Astrocyte (in vitro differentiated cells and primary cell): ENCODE data around the gene C2orf92. TPM values are rescaled to one million over a fixed set of nuclear protein-coding genes. Genes with fewer than 3 reads are reported as not detected.
A peak's percentile ranks its signal among the peaks of the same experiment; 100 is the strongest.

Experiments
- DNase-seq: peaks from one replicate; pipeline ENCODE4 v3.0.0-alpha.2; 2010; ENCODE audit warnings: low read depth
- FAIRE-seq: peaks from 2 replicates; lab custom pipeline; 2011; peaks lifted over from hg19 to GRCh38; lab: Jason Lieb, UNC
- H2AFZ ChIP-seq: 2 replicates; pipeline ENCODE4 v1.6.0; 2012; ENCODE audit warnings: low read depth, low read length, inconsistent platforms
- H3K27ac ChIP-seq: 2 replicates; pipeline ENCODE4 v1.5.1; 2011; ENCODE audit warnings: low read depth, low read length, inconsistent platforms
- H3K27me3 ChIP-seq: 2 replicates; pipeline ENCODE4 v1.6.0; 2011; ENCODE audit warnings: low read length, inconsistent platforms; ENCODE audit not compliant: insufficient read depth
- H3K36me3 ChIP-seq: 2 replicates; pipeline ENCODE4 v1.5.1; 2011; ENCODE audit warnings: low read length, inconsistent platforms; ENCODE audit not compliant: insufficient read depth
- H3K4me1 ChIP-seq: 2 replicates; pipeline ENCODE4 v1.5.1; 2011; ENCODE audit warnings: low read length, inconsistent platforms; ENCODE audit not compliant: insufficient read depth
- H3K4me2 ChIP-seq: 2 replicates; pipeline ENCODE4 v1.6.0; 2012; ENCODE audit warnings: low read length, inconsistent platforms
- H3K4me3 ChIP-seq: 2 replicates; pipeline ENCODE4 v1.5.1; 2011; ENCODE audit warnings: low read depth, mild to moderate bottlenecking, low read length, inconsistent platforms; ENCODE audit not compliant: insufficient read depth
- H3K79me2 ChIP-seq: 2 replicates; pipeline ENCODE4 v1.6.0; 2012; ENCODE audit warnings: mild to moderate bottlenecking, low read length, inconsistent platforms; ENCODE audit not compliant: insufficient read depth
- H3K9ac ChIP-seq: 2 replicates; pipeline ENCODE4 v1.6.0; 2012; ENCODE audit warnings: mild to moderate bottlenecking, low read length, inconsistent platforms
- H3K9me3 ChIP-seq: 2 replicates; pipeline ENCODE4 v1.5.1; 2012; ENCODE audit warnings: low read depth, mild to moderate bottlenecking, low read length, inconsistent platforms; ENCODE audit not compliant: insufficient read depth
- H4K20me1 ChIP-seq: 2 replicates; pipeline ENCODE4 v1.6.0; 2012; ENCODE audit warnings: low read length, inconsistent platforms; ENCODE audit not compliant: insufficient read depth
- H3K27ac Mint-ChIP-seq: one replicate; pipeline ENCODE4 v1.8.0; 2021; ENCODE audit warnings: mild to moderate bottlenecking, mixed read lengths; ENCODE audit not compliant: unreplicated experiment
- H3K27me3 Mint-ChIP-seq: one replicate; pipeline ENCODE4 v1.8.0; 2021; ENCODE audit warnings: low read depth, mixed read lengths; ENCODE audit not compliant: unreplicated experiment
- H3K36me3 Mint-ChIP-seq: one replicate; pipeline ENCODE4 v1.8.0; 2021; ENCODE audit warnings: low read depth, mixed read lengths; ENCODE audit not compliant: unreplicated experiment
- H3K4me1 Mint-ChIP-seq: one replicate; pipeline ENCODE4 v1.8.0; 2021; ENCODE audit warnings: low read depth, mixed read lengths; ENCODE audit not compliant: unreplicated experiment
- H3K4me3 Mint-ChIP-seq: one replicate; pipeline ENCODE4 v1.8.0; 2021; ENCODE audit warnings: mild to moderate bottlenecking, moderate library complexity, mixed read lengths; ENCODE audit not compliant: unreplicated experiment
- H3K9me3 Mint-ChIP-seq: one replicate; pipeline ENCODE4 v1.8.0; 2021; ENCODE audit warnings: mild to moderate bottlenecking, mixed read lengths; ENCODE audit not compliant: unreplicated experiment
- EZH2 ChIP-seq: IDR thresholded peaks from 2 replicates; pipeline ENCODE4 v1.6.1; 2012; ENCODE audit warnings: mild to moderate bottlenecking, low read length, inconsistent platforms; ENCODE audit not compliant: insufficient read depth
- total RNA-seq: library from RNA; stranded (reverse); gene quantifications from 2 replicates; pipeline ENCODE4 v1.2.1, GENCODE V29; 2021
- TF ChIP-seq, protein P1 (sequence below): IDR thresholded peaks from 2 replicates; pipeline ENCODE4 v1.5.1; 2011; ENCODE audit warnings: low read depth, mild to moderate bottlenecking, inconsistent platforms, low read length, moderate library complexity; ENCODE audit not compliant: insufficient read depth

Gene C2orf92
- total RNA-seq, 1 donor from 2014 or later = 15.3 TPM

DNA sequence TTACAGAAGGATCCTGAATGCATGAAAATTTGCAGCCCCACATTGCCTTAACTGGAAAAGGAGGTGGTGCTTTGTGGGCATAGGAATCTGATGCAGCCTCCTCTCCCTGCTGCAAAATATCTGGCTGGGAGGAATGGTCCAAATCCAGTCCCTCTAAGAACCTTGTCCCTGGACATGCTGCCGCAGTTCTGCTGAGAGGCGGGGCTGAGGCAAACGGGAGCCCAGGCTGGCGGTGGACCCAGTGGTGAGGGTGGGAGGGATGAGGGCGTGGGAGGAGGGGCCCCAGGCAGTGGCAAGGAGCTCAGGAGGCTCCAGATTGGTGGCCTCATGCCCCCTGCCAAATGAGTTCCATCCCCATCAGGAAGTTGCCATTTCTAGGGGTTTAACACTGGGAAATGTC lies 80.1 kb downstream of the C2orf92 start:
- H3K4me1 ChIP-seq = peaks cover 6% of the 10 kb centered on the region
- no peaks in the 10 kb centered on the region for H4K20me1 ChIP-seq
- no peaks in the 10 kb centered on the region for H3K9me3 ChIP-seq
- Mint-ChIP-seq H3K4me3 (no peak overlapping the region), H3K4me1 (peaks cover 22% of the 10 kb centered on the region), H3K27ac (no peak overlapping the region), H3K36me3 (peaks cover 2% of the 10 kb centered on the region), H3K9me3 (no peaks in the 10 kb centered on the region), H3K27me3 (no peaks in the 10 kb centered on the region)
- H3K4me2 ChIP-seq = no peak overlapping the region
- no peak overlapping the region for H2AFZ ChIP-seq
- no peaks in the 10 kb centered on the region for H3K27me3 ChIP-seq
- no peak overlapping the region for H3K27ac ChIP-seq
- H3K4me3 ChIP-seq = no peak overlapping the region
- H3K36me3 ChIP-seq = peaks cover under 1% of the 10 kb centered on the region
- FAIRE-seq (no peak), DNase-seq (no peak)
- H3K79me2 ChIP-seq = no peaks in the 10 kb centered on the region
- TF ChIP-seq, protein P1, sequence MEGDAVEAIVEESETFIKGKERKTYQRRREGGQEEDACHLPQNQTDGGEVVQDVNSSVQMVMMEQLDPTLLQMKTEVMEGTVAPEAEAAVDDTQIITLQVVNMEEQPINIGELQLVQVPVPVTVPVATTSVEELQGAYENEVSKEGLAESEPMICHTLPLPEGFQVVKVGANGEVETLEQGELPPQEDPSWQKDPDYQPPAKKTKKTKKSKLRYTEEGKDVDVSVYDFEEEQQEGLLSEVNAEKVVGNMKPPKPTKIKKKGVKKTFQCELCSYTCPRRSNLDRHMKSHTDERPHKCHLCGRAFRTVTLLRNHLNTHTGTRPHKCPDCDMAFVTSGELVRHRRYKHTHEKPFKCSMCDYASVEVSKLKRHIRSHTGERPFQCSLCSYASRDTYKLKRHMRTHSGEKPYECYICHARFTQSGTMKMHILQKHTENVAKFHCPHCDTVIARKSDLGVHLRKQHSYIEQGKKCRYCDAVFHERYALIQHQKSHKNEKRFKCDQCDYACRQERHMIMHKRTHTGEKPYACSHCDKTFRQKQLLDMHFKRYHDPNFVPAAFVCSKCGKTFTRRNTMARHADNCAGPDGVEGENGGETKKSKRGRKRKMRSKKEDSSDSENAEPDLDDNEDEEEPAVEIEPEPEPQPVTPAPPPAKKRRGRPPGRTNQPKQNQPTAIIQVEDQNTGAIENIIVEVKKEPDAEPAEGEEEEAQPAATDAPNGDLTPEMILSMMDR = no peak
- TF ChIP-seq EZH2 = no peak
- H3K9ac ChIP-seq = no peak overlapping the region

DNA sequence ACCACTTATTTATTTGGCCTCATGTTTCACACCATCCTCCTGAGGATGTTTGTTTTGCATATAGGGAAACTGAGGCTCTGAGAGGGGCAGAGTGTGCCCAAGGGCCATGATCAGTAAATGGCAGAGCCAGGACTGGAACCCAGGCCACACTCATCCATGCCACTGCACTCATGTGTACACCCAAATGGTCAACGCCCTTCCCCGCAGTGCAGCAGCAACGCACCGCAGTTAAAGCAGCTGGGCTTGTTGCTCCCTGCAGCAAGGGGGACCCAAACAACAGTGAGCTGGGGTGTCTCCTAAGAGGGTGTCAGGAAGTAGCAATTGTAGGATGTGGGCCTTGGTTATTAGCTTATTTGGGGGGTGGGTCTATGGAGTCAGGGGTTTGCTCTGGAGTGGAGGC lies 80.5 kb downstream of the C2orf92 start:
- Histone ChIP-seq H3K36me3 (peaks cover 5% of the 10 kb centered on the region), H3K9ac (no peak overlapping the region), H2AFZ (no peak overlapping the region), H3K27me3 (no peaks in the 10 kb centered on the region), H3K79me2 (no peaks in the 10 kb centered on the region), H4K20me1 (no peaks in the 10 kb centered on the region), H3K4me3 (no peak overlapping the region), H3K4me1 (peaks cover 6% of the 10 kb centered on the region), H3K27ac (no peak overlapping the region), H3K9me3 (no peaks in the 10 kb centered on the region), H3K4me2 (no peak overlapping the region)
- Mint-ChIP-seq H3K4me3 (no peak overlapping the region), H3K27me3 (no peaks in the 10 kb centered on the region), H3K27ac (no peak overlapping the region), H3K36me3 (peaks cover 4% of the 10 kb centered on the region), H3K4me1 (peaks cover 22% of the 10 kb centered on the region), H3K9me3 (no peaks in the 10 kb centered on the region)
- no peak for DNase-seq
- no peak for FAIRE-seq
- no peak for TF ChIP-seq EZH2
- TF ChIP-seq, protein P1 = no peak

DNA sequence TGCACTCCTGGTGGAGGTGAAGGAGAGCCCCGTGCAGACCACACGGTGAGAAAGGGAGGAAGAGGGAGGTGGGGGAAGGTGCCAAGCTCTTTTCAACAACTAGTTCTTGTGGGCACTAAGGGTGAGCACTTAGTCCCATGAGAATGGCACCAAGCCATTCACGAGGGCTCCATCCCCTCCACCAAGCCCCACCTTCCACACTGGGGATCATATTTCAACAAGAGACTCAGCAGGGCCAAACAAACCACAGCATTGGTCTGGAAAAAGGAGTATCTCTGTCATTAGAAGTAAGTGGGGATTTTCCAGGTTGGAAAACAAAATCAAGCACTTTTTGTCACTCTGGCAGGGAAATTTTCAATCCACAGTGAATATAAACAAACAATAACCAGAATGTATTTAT lies 82.2 kb downstream of the C2orf92 start:
- H3K27ac ChIP-seq = no peak overlapping the region

More for the DNA sequence above, 82.2 kb downstream of the C2orf92 start:
- Mint-ChIP-seq H3K9me3 (no peaks in the 10 kb centered on the region), H3K27me3 (no peaks in the 10 kb centered on the region), H3K36me3 (peaks cover 7% of the 10 kb centered on the region), H3K4me3 (peak overlapping the region; percentile 30), H3K4me1 (peaks cover 22% of the 10 kb centered on the region), H3K27ac (peak overlapping the region; percentile 85)
- Histone ChIP-seq H3K9me3 (no peaks in the 10 kb centered on the region), H3K4me3 (no peak overlapping the region), H3K4me1 (peaks cover 6% of the 10 kb centered on the region), H2AFZ (no peak overlapping the region), H3K36me3 (peaks cover 14% of the 10 kb centered on the region), H3K9ac (no peak overlapping the region), H3K4me2 (no peak overlapping the region), H3K27me3 (no peaks in the 10 kb centered on the region), H3K79me2 (no peaks in the 10 kb centered on the region), H4K20me1 (peaks cover 2% of the 10 kb centered on the region)
- TF ChIP-seq, protein P1 = no peak
- no peak for TF ChIP-seq EZH2
- DNase-seq (peak; percentile 54), FAIRE-seq (no peak)
